Thyroid gland (tissue), 4 donors: ENCODE measurements around the gene PAX4. TPM values are rescaled to one million over a fixed set of nuclear protein-coding genes. Genes with fewer than 3 reads are reported as not detected.

Experiments used
- DNase-seq, 2 donors: peaks; one replicate each; pipeline ENCODE4 v3.0.0-alpha.2; 2019
- H3K27ac ChIP-seq, 3 donors: fragments of 200-600 bp; sonication (generic); 1 replicate in 2 of 3; 2 replicates in 1 of 3; pipeline ENCODE4 v1.5.1; 2016 to 2019; ENCODE audit warnings: mild to moderate bottlenecking in 1 of 3, moderate library complexity in 1 of 3
- H3K27me3 ChIP-seq: fragments of 200-600 bp; sonication (generic); one replicate; pipeline ENCODE4 v1.5.1; 2019
- H3K36me3 ChIP-seq, 2 donors: fragments of 200-600 bp; sonication (generic); one replicate each; pipeline ENCODE4 v1.5.1; 2016 to 2019
- H3K4me1 ChIP-seq, 2 donors: fragments of 200-600 bp; sonication (generic); one replicate each; pipeline ENCODE4 v1.5.1; 2017 to 2019
- H3K4me3 ChIP-seq, 3 donors: fragments of 200-600 bp; sonication (generic); replicated peaks in 1 of 3; 1 replicate in 2 of 3; 2 replicates in 1 of 3; pipeline ENCODE4 v1.5.1; 2016; ENCODE audit warnings: mild to moderate bottlenecking in 1 of 3
- H3K9me3 ChIP-seq: fragments of 200-600 bp; sonication (generic); one replicate; pipeline ENCODE4 v1.5.1; 2017
- CTCF ChIP-seq, 6 experiments: fragments of 200-600 bp in 3 of 6; fragments of 450-650 bp in 3 of 6; sonication (generic) in 3 of 6; IDR thresholded peaks; one replicate each; pipeline ENCODE4 v1.5.1; 2016 to 2019; ENCODE audit warnings: antibody characterized with exemption in 6 of 6, mild to moderate bottlenecking in 2 of 6, inconsistent platforms in 1 of 6, moderate library complexity in 1 of 6
- POLR2A ChIP-seq, 2 donors: fragments of 450-650 bp; IDR thresholded peaks; one replicate each; pipeline ENCODE4 v1.6.1; 2017; ENCODE audit warnings: antibody characterized with exemption in 2 of 2, mild to moderate bottlenecking in 2 of 2, moderate library complexity in 1 of 2
- WGBS, 2 donors: methylation state at CpG; one replicate each; pipeline ENCODE4 v1.1.5; 2017; 5-methylcytosine and 5-hydroxymethylcytosine counted together
- intact Hi-C: fragments of 100-400 bp; cut with DNase I; formaldehyde crosslinking; loops from one replicate; pipeline ENCODE4 v1.15.1; 2023
- total RNA-seq, 4 donors: library from RNA; depleted of rRNA; stranded (reverse); fragments of >200 nt; gene quantifications; one replicate each; pipeline ENCODE4 v1.2.3, GENCODE V29; 2016

The PAX4 gene
- total RNA-seq, 4 donors from 2014 or later: not detected

DNA sequence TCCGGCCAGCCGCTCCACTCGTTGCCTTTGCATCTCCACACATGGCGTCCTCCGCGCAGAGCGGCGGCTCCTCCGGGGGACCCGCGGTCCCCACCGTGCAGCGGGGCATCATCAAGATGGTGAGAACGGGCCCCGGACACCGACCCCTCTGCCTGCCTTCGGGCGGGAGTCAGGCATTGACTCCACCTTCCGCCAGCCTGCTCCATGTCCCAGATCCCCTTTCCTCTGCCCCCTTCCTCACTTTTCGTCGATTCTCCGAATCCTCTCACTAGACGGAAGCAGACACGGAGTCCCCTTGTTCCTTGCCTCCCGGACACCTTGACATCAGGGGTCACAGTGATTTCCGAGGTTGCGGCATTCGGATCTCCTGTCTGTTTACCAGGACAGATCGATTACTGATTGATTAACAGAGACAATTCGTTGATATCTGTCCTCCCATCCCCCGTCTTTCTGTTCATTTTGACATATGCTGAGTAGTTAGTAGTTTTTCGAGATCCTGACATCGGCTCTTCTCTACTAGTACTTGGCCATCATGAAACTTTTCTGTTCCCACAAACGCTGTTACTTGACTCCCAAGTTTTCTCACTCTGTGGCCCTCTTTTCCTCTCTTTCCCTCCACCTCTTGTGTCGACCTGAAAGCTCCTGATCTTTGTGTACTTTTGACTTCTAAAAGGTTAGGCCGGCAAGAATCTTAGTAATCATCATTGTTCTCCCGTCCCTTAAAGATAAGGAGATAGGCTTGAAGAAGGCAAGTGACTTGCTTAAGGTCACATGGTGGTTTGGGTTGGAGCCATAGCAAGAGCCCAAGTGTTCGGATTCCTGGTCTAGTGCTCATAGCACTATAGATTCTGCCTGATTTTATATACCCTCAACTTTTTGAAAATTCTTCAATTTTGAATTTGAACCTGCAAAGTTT lies 34.6 kb upstream of the PAX4 start:
- peak overlapping the region in 2 of 3 donors; percentile 44 to 55 for H3K27ac ChIP-seq
- no peak for TF ChIP-seq CTCF (IDR thresholded peaks at IDR 0.05)
- TF ChIP-seq POLR2A (IDR thresholded peaks at IDR 0.05): no peak
- H3K36me3 ChIP-seq: no peaks in the 10 kb centered on the region
- intact Hi-C loops: loop anchor here (5.0 kb wide), 1 partner anchor 65 kb away; the partner anchor contains the start of genes ARF5 and GCC1
- peak overlapping the region; percentile 63 to 92 (median 80) for H3K4me3 ChIP-seq
- no peaks in the 10 kb centered on the region for H3K27me3 ChIP-seq
- 2 to 3% methylated on average over 37 of the region's 38 CpGs for WGBS, 2 donors
- H3K9me3 ChIP-seq: no peaks in the 10 kb centered on the region
- H3K4me1 ChIP-seq: peaks cover 21 to 36% of the 10 kb centered on the region in 2 donors
- DNase-seq: no peak

DNA sequence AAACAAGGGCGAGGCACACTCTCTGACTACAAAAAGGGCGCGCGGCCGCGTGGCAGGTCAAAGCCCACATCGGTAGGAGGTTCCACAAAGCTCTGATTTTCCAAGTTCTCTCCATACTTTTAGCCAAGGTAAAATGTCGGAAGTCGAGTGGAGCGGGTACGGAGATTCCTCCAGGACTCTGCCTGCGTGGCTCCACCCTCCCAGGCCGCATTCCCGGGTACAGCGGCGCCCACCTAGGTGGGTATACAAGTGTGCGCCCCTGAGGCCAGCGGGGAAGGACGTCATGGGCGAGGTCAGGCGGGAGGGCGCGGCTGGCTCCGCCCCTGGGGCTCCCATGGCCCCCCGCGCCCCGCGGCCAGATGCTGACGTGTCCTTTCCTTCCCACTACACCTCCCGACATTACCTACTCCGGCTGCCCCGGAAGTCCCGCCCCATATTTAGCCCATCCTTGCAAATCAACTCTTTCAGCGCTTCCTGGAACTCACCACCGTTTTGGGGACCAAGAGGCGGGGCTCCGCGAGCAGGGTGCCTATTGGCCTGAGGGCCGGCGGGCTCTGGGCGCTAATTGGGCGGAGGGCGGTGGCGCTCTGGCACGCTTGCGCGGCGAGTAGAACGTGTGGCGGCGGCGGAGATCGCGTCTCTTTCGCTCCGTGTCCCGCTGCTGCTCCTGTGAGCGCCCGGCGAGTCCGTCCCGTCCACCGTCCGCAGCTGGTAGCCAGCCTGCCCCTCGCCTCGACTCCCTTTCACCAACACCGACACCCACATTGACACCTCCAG lies 33.8 kb upstream of the PAX4 start, which contains the start of gene SND1:
SND1 (plus strand) TSS at position 639 of the 777 bp plus-strand sequence. CDS start 180 bp downstream, outside the sequence.
- peak within 1 kb of the TSS; percentile 96 to 100 (median 96) for H3K27ac ChIP-seq
- intact Hi-C loops: loop anchor here (5.0 kb wide), 1 partner anchor 64 kb away; the partner anchor contains the start of genes ARF5 and GCC1
- DNase-seq: peak; percentile 100
- no peaks in the 10 kb centered on the region for H3K36me3 ChIP-seq
- TF ChIP-seq POLR2A (IDR thresholded peaks at IDR 0.05) (peak; percentile 48 to 90), CTCF (IDR thresholded peaks at IDR 0.05) (no peak)
- peaks cover 21 to 36% of the 10 kb centered on the region in 2 donors for H3K4me1 ChIP-seq
- WGBS, 2 donors: 0 to 3% methylated on average over 42 to 48 of the region's 67 CpGs
- H3K9me3 ChIP-seq: no peaks in the 10 kb centered on the region
- H3K27me3 ChIP-seq: no peaks in the 10 kb centered on the region
- H3K4me3 ChIP-seq: peak within 1 kb of the TSS; percentile 63 to 92 (median 80)

DNA sequence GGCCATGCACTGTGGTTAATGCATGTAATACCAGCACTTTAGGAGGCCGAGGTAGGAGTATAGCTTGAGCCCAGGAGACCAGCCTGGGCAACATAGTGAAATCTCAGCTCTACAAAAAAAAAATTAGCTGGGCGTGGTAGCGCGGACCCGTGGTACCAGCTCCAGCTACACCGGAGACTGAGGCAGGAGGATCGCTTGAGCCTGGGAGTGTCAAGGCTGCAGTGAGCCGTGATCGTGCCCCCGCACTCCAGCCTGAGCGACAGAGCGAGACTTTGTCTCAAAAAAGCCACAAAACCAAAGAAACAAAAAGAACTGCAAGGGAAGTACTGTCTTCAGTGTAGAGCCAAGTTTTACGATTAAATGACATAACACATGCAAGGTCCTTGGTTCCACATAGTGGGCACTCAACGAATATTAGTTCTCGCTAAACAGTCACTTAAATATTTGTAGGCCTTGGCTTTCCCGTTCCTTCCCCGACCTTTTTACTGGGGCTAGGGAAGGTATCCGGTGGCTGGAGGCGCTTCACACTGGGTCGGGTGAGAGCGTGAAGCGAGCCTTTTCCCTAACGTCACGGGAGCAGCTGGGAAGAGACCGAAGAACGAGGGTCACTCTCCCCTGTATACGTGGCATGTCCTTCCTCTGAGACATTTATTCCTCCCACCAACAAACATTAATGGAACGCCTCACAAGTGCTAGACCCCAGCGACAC lies 33.1 kb upstream of the PAX4 start:
- no peaks in the 10 kb centered on the region for H3K36me3 ChIP-seq
- peak; percentile 17 for DNase-seq
- H3K9me3 ChIP-seq: no peaks in the 10 kb centered on the region
- H3K4me3 ChIP-seq: peak overlapping the region; percentile 18 to 83 (median 80)
- intact Hi-C loops: loop anchor here (5.0 kb wide), 1 partner anchor 64 kb away; the partner anchor contains the start of genes ARF5 and GCC1
- H3K27me3 ChIP-seq: no peaks in the 10 kb centered on the region
- H3K4me1 ChIP-seq: peaks cover 21 to 36% of the 10 kb centered on the region in 2 donors
- peak overlapping the region; percentile 96 to 100 (median 96) for H3K27ac ChIP-seq
- TF ChIP-seq CTCF (IDR thresholded peaks at IDR 0.05) (no peak), POLR2A (IDR thresholded peaks at IDR 0.05) (no peak)
- WGBS, 2 donors: 37 to 42% methylated on average over 28 of the region's 29 CpGs

DNA sequence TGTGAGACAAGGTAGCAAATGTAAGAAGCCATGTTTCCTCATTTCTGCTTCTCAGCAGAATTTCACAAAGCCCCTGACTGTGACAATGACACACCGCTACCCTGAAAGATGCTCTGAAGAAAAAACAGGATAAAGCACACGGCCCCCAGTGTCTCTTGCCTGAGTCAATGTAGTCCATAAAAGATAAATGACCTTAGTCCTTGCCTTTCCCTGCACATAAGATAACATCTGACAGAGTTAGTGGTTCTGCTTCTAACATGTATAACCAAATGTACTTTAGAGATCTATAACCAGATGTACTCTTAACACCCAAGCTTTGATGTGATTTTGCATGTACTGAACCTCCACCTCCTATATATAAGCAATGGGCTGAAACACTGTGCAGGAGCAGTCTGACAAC lies 31.0 kb upstream of the PAX4 start:
- 75 to 91% methylated on average over 2 of the region's 2 CpGs for WGBS, 2 donors
- DNase-seq: no peak
- no peak overlapping the region for H3K4me3 ChIP-seq
- H3K27me3 ChIP-seq: no peaks in the 10 kb centered on the region
- H3K9me3 ChIP-seq: no peaks in the 10 kb centered on the region
- no peak overlapping the region for H3K27ac ChIP-seq
- H3K4me1 ChIP-seq: peaks cover 17 to 18% of the 10 kb centered on the region in 2 donors
- TF ChIP-seq CTCF (IDR thresholded peaks at IDR 0.05) (no peak), POLR2A (IDR thresholded peaks at IDR 0.05) (no peak)
- intact Hi-C loops: no loop called here
- H3K36me3 ChIP-seq: no peaks in the 10 kb centered on the region
